Fibroblast of lung (primary cell): Measurements from ENCODE around the gene ROBO3. TPM values are rescaled to one million over a fixed set of nuclear protein-coding genes. Genes with fewer than 3 reads are reported as not detected.

Experiments
- DNase-seq, 2 donors: peaks; one replicate each; pipeline versions ENCODE4 v3.0.0 to v3.0.0-alpha.2; 2010; ENCODE audit warnings: low read depth in 2 of 2
- H2AFZ ChIP-seq: 2 replicates; pipeline ENCODE4 v1.5.1; 2012; ENCODE audit warnings: low read length, control low read depth, inconsistent platforms
- H3K27ac ChIP-seq: 2 replicates; pipeline ENCODE4 v1.5.1; 2011; ENCODE audit warnings: low read length, control low read depth; ENCODE audit not compliant: insufficient read depth
- H3K27me3 ChIP-seq: 2 replicates; pipeline ENCODE4 v1.5.1; 2011; ENCODE audit warnings: mild to moderate bottlenecking, low read length; ENCODE audit not compliant: control insufficient read depth, insufficient read depth
- H3K36me3 ChIP-seq: 2 replicates; pipeline ENCODE4 v1.5.1; 2011; ENCODE audit warnings: low read length; ENCODE audit not compliant: control insufficient read depth, insufficient read depth
- H3K4me1 ChIP-seq: 2 replicates; pipeline ENCODE4 v1.5.1; 2011; ENCODE audit warnings: low read length; ENCODE audit not compliant: control insufficient read depth, insufficient read depth; ENCODE audit errors: extremely low read depth
- H3K4me2 ChIP-seq: 2 replicates; pipeline ENCODE4 v1.5.1; 2011; ENCODE audit warnings: low read length, control low read depth; ENCODE audit not compliant: insufficient read depth; ENCODE audit errors: extremely low read depth
- H3K4me3 ChIP-seq, 4 experiments: fragments of 200-600 bp in 1 of 4; sonication (generic) in 1 of 4; replicated peaks in 1 of 4; 2 replicates each; pipeline ENCODE4 v1.5.1; 2011 to 2016; ENCODE audit warnings: low read length in 4 of 4, low read depth in 3 of 4, mild to moderate bottlenecking in 3 of 4, control low read depth in 2 of 4, inconsistent platforms in 1 of 4, mixed read lengths in 1 of 4; ENCODE audit not compliant: insufficient read depth in 1 of 4; ENCODE audit errors: control extremely low read depth in 1 of 4
- H3K79me2 ChIP-seq: 2 replicates; pipeline ENCODE4 v1.5.1; 2012; ENCODE audit warnings: mild to moderate bottlenecking, low read length, inconsistent platforms; ENCODE audit not compliant: control insufficient read depth, insufficient read depth
- H3K9ac ChIP-seq: 2 replicates; pipeline ENCODE4 v1.5.1; 2011; ENCODE audit warnings: mild to moderate bottlenecking, low read length, control low read depth; ENCODE audit not compliant: insufficient read depth
- H3K9me3 ChIP-seq: 2 replicates; pipeline ENCODE4 v1.5.1; 2012; ENCODE audit warnings: low read depth, low read length; ENCODE audit not compliant: control insufficient read depth, insufficient read depth
- H4K20me1 ChIP-seq: 2 replicates; pipeline ENCODE4 v1.5.1; 2011; ENCODE audit warnings: low read length; ENCODE audit not compliant: control insufficient read depth, insufficient read depth; ENCODE audit errors: extremely low read depth
- CTCF ChIP-seq, 2 donors: IDR thresholded peaks in 1 of 2; conservative IDR thresholded peaks in 1 of 2; 1 replicate in 1 of 2; 2 replicates in 1 of 2; pipeline ENCODE4 v1.5.1; 2011 to 2012; ENCODE audit warnings: low read length in 2 of 2, control low read depth in 1 of 2, inconsistent platforms in 1 of 2, low read depth in 1 of 2, mild to moderate bottlenecking in 1 of 2
- EZH2 ChIP-seq: IDR thresholded peaks from 2 replicates; pipeline ENCODE4 v1.5.1; 2012; ENCODE audit warnings: low read length, control low read depth, mild to moderate bottlenecking; ENCODE audit errors: missing control alignments
- polyA plus RNA-seq, 2 donors: library from polyadenylated mRNA; depleted of rRNA in 1 of 2; stranded (reverse) in 1 of 2; unstranded in 1 of 2; fragments of >200 nt; gene quantifications; 2 replicates each; pipeline ENCODE4 v1.2.1, GENCODE V29; 2011 to 2012; ENCODE audit warnings: missing spikeins in 1 of 2
- total RNA-seq: library from RNA; depleted of rRNA; stranded (reverse); fragments of >200 nt; gene quantifications from 2 replicates; pipeline ENCODE4 v1.2.1, GENCODE V29; 2014

ROBO3 gene
- total and polyA plus RNA-seq, 2 donors (not counting 1 experiment from before 2014, with no cell fraction given), result 7.2 to 25.4 TPM

DNA sequence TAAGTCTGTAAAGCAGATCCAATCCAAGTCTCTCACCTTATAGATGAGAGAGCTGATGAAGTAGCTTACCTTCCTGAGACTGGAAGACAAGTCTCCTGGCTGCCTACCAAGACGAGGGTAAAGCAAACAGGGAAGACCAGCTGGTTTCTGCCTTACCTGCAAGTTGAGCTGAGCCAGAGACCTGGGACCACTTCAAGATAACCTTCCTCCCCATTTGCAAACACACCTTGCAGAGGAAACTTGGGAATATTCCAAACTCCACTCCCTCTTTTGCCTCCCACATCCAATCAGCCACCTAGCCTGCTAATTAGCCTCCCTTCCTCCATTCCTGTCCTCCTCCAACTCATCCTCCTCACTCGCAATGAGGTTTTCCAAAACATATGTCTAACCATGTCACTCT lies 23.4 kb upstream of the ROBO3 start:
- Histone ChIP-seq H3K9ac (no peak overlapping the region), H2AFZ (no peak overlapping the region), H3K79me2 (no peaks in the 10 kb centered on the region), H3K9me3 (no peaks in the 10 kb centered on the region), H3K4me1 (peaks cover 4% of the 10 kb centered on the region), H3K27ac (no peak overlapping the region), H3K4me2 (no peak overlapping the region), H4K20me1 (no peaks in the 10 kb centered on the region), H3K27me3 (peaks cover 74% of the 10 kb centered on the region), H3K4me3 (no peak overlapping the region), H3K36me3 (no peaks in the 10 kb centered on the region)
- no peak for DNase-seq
- TF ChIP-seq CTCF (conservative IDR thresholded peaks at IDR 0.05 in 1 of 2, IDR thresholded peaks at IDR 0.05 in 1 of 2; ENCODE audit: low read depth in 1 of 2, low read length in 2 of 2), result no peak
- TF ChIP-seq EZH2, result no peak

DNA sequence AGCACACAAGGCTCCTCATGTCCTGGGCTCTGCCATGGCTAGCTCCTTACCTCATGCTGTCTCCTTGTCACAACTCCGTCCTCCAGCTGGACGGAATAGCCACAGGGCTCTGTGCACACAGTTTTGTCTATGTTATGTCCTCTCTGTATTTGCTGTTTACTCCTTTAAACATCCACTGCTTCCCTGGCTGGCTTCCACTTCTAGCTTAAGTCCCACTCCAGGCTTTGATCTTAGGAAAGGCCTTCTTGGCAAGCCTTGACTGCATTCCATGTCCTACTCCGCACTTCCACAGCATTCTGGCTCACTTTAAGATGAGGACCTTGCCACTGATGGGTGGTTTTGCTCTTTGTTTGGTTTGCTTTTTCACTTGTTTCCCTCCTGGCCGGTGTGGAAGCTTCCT lies 22.9 kb upstream of the ROBO3 start:
- Histone ChIP-seq H3K27me3 (peaks cover 77% of the 10 kb centered on the region), H3K27ac (no peak overlapping the region), H4K20me1 (no peaks in the 10 kb centered on the region), H3K9me3 (no peaks in the 10 kb centered on the region), H3K4me1 (peaks cover 2% of the 10 kb centered on the region), H3K9ac (no peak overlapping the region), H3K4me2 (no peak overlapping the region), H3K79me2 (no peaks in the 10 kb centered on the region), H3K4me3 (no peak overlapping the region), H2AFZ (no peak overlapping the region), H3K36me3 (no peaks in the 10 kb centered on the region)
- no peak for DNase-seq
- peak; percentile 59 for TF ChIP-seq EZH2
- no peak for TF ChIP-seq CTCF (conservative IDR thresholded peaks at IDR 0.05 in 1 of 2, IDR thresholded peaks at IDR 0.05 in 1 of 2; ENCODE audit: low read depth in 1 of 2, low read length in 2 of 2)

- Histone ChIP-seq H3K27me3 (peaks cover 86% of the 10 kb centered on the region), H3K4me2 (no peak overlapping the region), H3K4me1 (peaks cover 2% of the 10 kb centered on the region), H3K79me2 (no peaks in the 10 kb centered on the region), H2AFZ (no peak overlapping the region), H3K9ac (no peak overlapping the region), H3K4me3 (no peak overlapping the region), H4K20me1 (no peaks in the 10 kb centered on the region), H3K27ac (no peak overlapping the region), H3K9me3 (no peaks in the 10 kb centered on the region), H3K36me3 (no peaks in the 10 kb centered on the region)
- TF ChIP-seq EZH2 (peak; percentile 94), CTCF (conservative IDR thresholded peaks at IDR 0.05 in 1 of 2, IDR thresholded peaks at IDR 0.05 in 1 of 2; ENCODE audit: low read depth in 1 of 2, low read length in 2 of 2) (no peak)
- no peak for DNase-seq
These were observed 21.7 kb upstream of the ROBO3 start for GRCh38 chr11:124843616-124843910.
